ENCODE results near the gene KCNN2.

The KCNN2 gene

GRCh38 chr5:114361724-114362196 is at the start of gene KCNN2:
Gene KCNN2, plus strand, starts transcription at chr5:114362070. Its CDS starts 70 bp downstream, at chr5:114362140.
- DNase-seq (ENCODE audit: low read depth): no peak

- no peak for DNase-seq (ENCODE audit: low read depth)
Observed at GRCh38 chr5:114312658-114313057, 49.2 kb upstream of the KCNN2 start.

GRCh38 chr5:114314061-114314460 is 47.8 kb upstream of the KCNN2 start:
- DNase-seq (ENCODE audit: low read depth): no peak

- DNase-seq (ENCODE audit: low read depth): no peak
Observed at GRCh38 chr5:114316167-114316566, 45.7 kb upstream of the KCNN2 start.

- DNase-seq (ENCODE audit: low read depth): no peak
Observed at GRCh38 chr5:114317751-114318150, 44.1 kb upstream of the KCNN2 start.

GRCh38 chr5:114319236-114319635 is 42.6 kb upstream of the KCNN2 start:
- no peak for DNase-seq (ENCODE audit: low read depth)

GRCh38 chr5:114319821-114320220 is 42.0 kb upstream of the KCNN2 start:
- no peak for DNase-seq (ENCODE audit: low read depth)

- no peak for DNase-seq (ENCODE audit: low read depth)
Observed at GRCh38 chr5:114324282-114324681, 37.6 kb upstream of the KCNN2 start.

- DNase-seq (ENCODE audit: low read depth): no peak
Observed at GRCh38 chr5:114325541-114325940, 36.3 kb upstream of the KCNN2 start.

GRCh38 chr5:114327474-114327873 is 34.4 kb upstream of the KCNN2 start:
- no peak for DNase-seq (ENCODE audit: low read depth)

GRCh38 chr5:114327987-114328386 is 33.9 kb upstream of the KCNN2 start:
- DNase-seq (ENCODE audit: low read depth): no peak

- no peak for DNase-seq (ENCODE audit: low read depth)
Observed at GRCh38 chr5:114330916-114331531, 30.8 kb upstream of the KCNN2 start.

- no peak for DNase-seq (ENCODE audit: low read depth)
Observed at GRCh38 chr5:114332493-114332892, 29.4 kb upstream of the KCNN2 start.

- no peak for DNase-seq (ENCODE audit: low read depth)
Observed at GRCh38 chr5:114332925-114333324, 28.9 kb upstream of the KCNN2 start.

GRCh38 chr5:114335391-114335790 is 26.5 kb upstream of the KCNN2 start:
- no peak for DNase-seq (ENCODE audit: low read depth)

GRCh38 chr5:114339108-114339507 is 22.8 kb upstream of the KCNN2 start:
- DNase-seq (ENCODE audit: low read depth): no peak

- no peak for DNase-seq (ENCODE audit: low read depth)
Observed at GRCh38 chr5:114346181-114346580, 15.7 kb upstream of the KCNN2 start.

- DNase-seq (ENCODE audit: low read depth): no peak
Observed at GRCh38 chr5:114355086-114355830, 6.6 kb upstream of the KCNN2 start.

- DNase-seq (ENCODE audit: low read depth): no peak
Observed at GRCh38 chr5:114358329-114358728, 3.5 kb upstream of the KCNN2 start.

- DNase-seq (ENCODE audit: low read depth): no peak
Observed at GRCh38 chr5:114360357-114360756, 1.5 kb upstream of the KCNN2 start.

- DNase-seq (ENCODE audit: low read depth): no peak
Observed at GRCh38 chr5:114360816-114361723, 800 bp upstream of the KCNN2 start.

- no peak for DNase-seq (ENCODE audit: low read depth)
Observed at GRCh38 chr5:114362197-114362976, 517 bp downstream of the KCNN2 start.
